MM.1S (cell line): ENCODE data around the gene EFNA5.

Experiments
- CTCF ChIP-seq: fragments of 300-600 bp; sonication (generic); IDR thresholded peaks from 2 replicates; pipeline ENCODE4 v1.5.1; 2016; ENCODE audit warnings: antibody characterized with exemption, low read length, mixed read lengths
- EZH2 ChIP-seq: fragments of 300-600 bp; sonication (generic); optimal IDR thresholded peaks from 2 replicates; pipeline ENCODE3; 2017; ENCODE audit warnings: low read depth, mild to moderate bottlenecking, antibody characterized with exemption, low read length, mixed read lengths

- TF ChIP-seq CTCF = no peak
- no peak for TF ChIP-seq EZH2
Measured at GRCh38 chr5:107431536-107431935, 239.2 kb downstream of the EFNA5 start.
